ENCODE data around the gene TRIM32.

TRIM32 gene

DNA sequence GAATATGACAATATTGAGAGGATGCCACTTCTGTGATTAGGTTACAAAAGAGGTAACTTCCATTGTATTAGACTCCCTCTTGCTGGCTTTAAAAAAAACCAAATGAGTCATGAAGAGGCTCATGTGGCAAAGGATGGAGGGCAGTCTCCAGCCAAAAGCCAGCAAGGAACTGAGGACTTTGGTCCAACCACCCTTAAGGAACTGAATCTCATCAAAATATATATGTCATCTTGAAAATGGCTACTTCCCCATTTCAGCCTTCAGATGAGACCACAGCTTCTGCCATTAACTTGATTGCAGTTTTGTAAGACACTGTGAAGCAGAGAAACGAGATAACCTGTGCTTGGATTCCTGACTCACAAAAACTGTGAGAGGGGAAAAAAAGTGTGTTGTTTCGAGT lies 15.5 kb upstream of the TRIM32 start:
- TF ChIP-seq, protein P1, sequence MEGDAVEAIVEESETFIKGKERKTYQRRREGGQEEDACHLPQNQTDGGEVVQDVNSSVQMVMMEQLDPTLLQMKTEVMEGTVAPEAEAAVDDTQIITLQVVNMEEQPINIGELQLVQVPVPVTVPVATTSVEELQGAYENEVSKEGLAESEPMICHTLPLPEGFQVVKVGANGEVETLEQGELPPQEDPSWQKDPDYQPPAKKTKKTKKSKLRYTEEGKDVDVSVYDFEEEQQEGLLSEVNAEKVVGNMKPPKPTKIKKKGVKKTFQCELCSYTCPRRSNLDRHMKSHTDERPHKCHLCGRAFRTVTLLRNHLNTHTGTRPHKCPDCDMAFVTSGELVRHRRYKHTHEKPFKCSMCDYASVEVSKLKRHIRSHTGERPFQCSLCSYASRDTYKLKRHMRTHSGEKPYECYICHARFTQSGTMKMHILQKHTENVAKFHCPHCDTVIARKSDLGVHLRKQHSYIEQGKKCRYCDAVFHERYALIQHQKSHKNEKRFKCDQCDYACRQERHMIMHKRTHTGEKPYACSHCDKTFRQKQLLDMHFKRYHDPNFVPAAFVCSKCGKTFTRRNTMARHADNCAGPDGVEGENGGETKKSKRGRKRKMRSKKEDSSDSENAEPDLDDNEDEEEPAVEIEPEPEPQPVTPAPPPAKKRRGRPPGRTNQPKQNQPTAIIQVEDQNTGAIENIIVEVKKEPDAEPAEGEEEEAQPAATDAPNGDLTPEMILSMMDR (IDR thresholded peaks at IDR 0.05; ENCODE audit: low read depth, low read length) = no peak
- H3K4me3 ChIP-seq (ENCODE audit: low read depth, low read length) = no peak overlapping the region
- no peak for DNase-seq
- H3K4me1 ChIP-seq = no peaks in the 10 kb centered on the region
- H3K27me3 ChIP-seq = no peaks in the 10 kb centered on the region
- H3K36me3 ChIP-seq = no peaks in the 10 kb centered on the region; the same call in 1 of the 2 replicates
- no peaks in the 10 kb centered on the region; the same call in 1 of the 2 replicates for H3K9me3 ChIP-seq

DNA sequence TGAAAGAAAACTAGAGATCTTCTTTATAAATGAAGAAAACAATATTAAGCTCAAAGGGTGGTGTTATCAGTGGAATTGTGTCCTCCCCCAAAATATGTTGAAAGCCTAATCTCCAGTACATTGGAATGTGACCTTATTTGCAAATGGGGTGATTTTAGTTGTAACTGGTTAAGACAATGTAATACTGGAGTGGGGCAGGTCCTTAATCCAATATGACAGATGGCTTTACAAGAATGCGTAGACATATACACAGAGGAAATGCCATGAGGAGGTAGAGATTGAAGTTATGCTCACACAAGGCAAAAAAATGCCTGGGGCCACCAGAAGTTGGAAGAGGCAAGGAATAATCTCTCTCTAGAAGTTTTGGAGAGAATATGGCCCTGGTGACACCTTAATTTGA lies 13.7 kb upstream of the TRIM32 start:
- TF ChIP-seq, protein P1 (IDR thresholded peaks at IDR 0.05; ENCODE audit: low read depth, low read length) = no peak
- H3K9me3 ChIP-seq = no peaks in the 10 kb centered on the region; the same call in 1 of the 2 replicates
- DNase-seq = no peak
- no peaks in the 10 kb centered on the region; the same call in 1 of the 2 replicates for H3K36me3 ChIP-seq
- no peak overlapping the region for H3K4me3 ChIP-seq (ENCODE audit: low read depth, low read length)
- H3K27me3 ChIP-seq = no peaks in the 10 kb centered on the region
- no peaks in the 10 kb centered on the region for H3K4me1 ChIP-seq

DNA sequence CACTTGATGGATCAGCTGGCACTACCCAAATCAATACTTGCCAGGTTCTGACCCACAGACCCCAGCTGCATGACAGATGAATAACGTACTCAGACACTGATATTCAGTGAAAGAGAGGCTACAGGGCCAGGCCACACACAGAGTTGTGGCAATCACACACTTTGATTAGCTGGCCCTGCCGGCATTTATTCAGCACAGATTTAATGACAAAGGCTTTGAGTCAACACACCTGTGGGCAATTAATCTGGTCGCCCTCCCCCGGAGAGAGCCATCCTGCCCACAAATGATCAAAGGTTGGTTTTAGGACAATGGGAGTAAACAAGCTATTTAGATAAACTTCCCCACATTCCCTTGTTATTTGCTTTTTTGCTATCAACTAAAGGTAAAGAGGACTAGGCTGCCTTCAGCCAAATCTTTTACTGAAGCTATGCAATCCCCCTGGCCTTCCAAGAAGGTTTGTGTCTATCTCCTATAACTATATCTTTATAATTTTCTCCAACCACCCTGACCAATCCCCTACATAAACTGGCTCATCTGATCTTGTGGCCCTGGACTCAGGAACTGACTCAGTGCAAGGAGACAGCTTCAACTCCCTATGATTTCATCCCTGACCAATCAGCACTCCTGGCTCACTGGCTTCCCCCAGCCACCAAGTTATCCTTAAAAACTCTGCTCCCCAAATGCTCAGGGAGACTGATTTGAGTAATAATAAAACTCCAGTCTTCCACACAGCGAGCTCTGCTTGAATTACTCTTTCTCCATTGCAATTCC lies 12.7 kb upstream of the TRIM32 start:
- no peak for DNase-seq

DNA sequence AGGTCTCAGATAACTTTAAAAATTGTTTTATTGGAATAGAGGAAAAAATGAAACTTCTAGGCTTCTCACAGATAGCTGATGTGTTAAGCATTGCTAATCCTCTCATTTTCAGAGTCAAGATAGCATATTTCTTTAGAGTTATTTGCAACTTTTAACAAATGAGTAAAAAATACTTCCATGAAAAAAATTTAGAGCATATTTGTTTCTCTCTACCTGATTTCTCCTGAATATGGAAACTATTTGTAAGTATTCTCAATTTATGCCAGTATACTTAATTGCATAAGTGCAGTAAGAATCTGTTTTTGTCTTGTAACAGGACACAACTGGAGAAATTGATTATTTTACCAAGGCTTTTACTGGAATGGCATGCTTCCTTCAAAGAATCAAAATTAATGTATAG lies 3.6 kb upstream of the TRIM32 start:
- TF ChIP-seq, protein P1 (IDR thresholded peaks at IDR 0.05; ENCODE audit: low read depth, low read length) = no peak
- no peaks in the 10 kb centered on the region for H3K4me1 ChIP-seq
- no peaks in the 10 kb centered on the region for H3K9me3 ChIP-seq
- no peaks in the 10 kb centered on the region for H3K27me3 ChIP-seq
- H3K36me3 ChIP-seq = peaks cover 6% of the 10 kb centered on the region
- H3K4me3 ChIP-seq (ENCODE audit: low read depth, low read length) = no peak overlapping the region
- DNase-seq = no peak

More for the DNA sequence above, 12.7 kb upstream of the TRIM32 start:
- H3K36me3 ChIP-seq = no peaks in the 10 kb centered on the region; the same call in 1 of the 2 replicates
- H3K4me1 ChIP-seq = no peaks in the 10 kb centered on the region
- no peak overlapping the region for H3K4me3 ChIP-seq (ENCODE audit: low read depth, low read length)
- TF ChIP-seq, protein P1 (IDR thresholded peaks at IDR 0.05; ENCODE audit: low read depth, low read length) = no peak
- no peaks in the 10 kb centered on the region; the same call in 1 of the 2 replicates for H3K9me3 ChIP-seq
- no peaks in the 10 kb centered on the region for H3K27me3 ChIP-seq

DNA sequence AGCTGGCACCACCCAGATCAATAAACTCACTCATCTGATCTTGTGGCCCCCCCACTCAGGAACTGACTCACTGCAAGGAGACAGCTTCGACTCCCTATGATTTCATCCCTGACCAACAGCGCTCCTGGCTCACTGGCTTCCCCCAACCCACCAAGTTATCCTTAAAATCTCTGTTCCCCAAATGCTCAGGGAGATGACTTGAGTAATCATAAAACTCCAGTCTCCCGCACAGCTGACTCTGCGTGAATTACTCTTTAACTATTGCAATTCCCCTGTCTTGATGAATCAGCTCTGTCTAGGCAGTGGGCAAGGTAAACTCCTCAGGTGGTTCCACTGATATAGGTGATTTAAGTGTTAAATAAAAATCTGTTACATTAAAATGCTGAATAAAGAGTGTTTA lies 1.9 kb upstream of the TRIM32 start:
- TF ChIP-seq, protein P1 (IDR thresholded peaks at IDR 0.05; ENCODE audit: low read depth, low read length) = no peak
- Histone ChIP-seq H3K27me3 (no peaks in the 10 kb centered on the region), H3K36me3 (peaks cover 6% of the 10 kb centered on the region), H3K4me1 (no peaks in the 10 kb centered on the region), H3K9me3 (no peaks in the 10 kb centered on the region), H3K4me3 (ENCODE audit: low read depth, low read length) (no peak overlapping the region)
- no peak for DNase-seq

DNA sequence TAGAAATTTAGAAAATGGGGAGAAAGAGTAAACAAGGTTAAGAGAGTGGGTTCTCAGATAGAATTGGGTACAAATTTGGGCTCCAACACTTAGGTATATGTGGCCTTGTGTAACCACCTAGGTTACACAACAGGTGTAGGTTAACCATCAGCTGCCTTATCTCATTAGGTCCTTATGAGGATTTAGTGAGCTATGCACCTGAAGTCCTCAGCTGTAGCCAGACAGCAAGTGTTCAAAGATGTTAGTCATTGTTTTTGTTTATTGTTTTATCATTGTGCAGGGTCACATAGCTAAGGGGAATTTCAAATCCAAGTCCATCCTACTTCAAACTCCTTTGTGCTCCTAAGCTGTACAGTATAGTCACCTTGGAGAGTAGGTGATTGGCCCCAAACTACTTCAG lies 970 bp upstream of the TRIM32 start:
- H3K9me3 ChIP-seq = no peaks in the 10 kb centered on the region
- H3K4me3 ChIP-seq (ENCODE audit: low read depth, low read length) = no peak overlapping the region
- H3K27me3 ChIP-seq = no peaks in the 10 kb centered on the region
- peaks cover 6% of the 10 kb centered on the region for H3K36me3 ChIP-seq
- DNase-seq = no peak
- TF ChIP-seq, protein P1 (IDR thresholded peaks at IDR 0.05; ENCODE audit: low read depth, low read length) = no peak
- no peaks in the 10 kb centered on the region for H3K4me1 ChIP-seq

Data from BE2C (cell line).